Suprapubic skin (tissue), 4 donors: ENCODE measurements around the gene SOX6. TPM values are rescaled to one million over a fixed set of nuclear protein-coding genes. Genes with fewer than 3 reads are reported as not detected.

ENCODE experiments used
- DNase-seq, 2 donors: peaks; one replicate each; pipeline ENCODE4 v3.0.0-alpha.2; 2019; ENCODE audit warnings: low spot score in 2 of 2
- H3K27ac ChIP-seq: fragments of 200-600 bp; sonication (generic); one replicate; pipeline ENCODE4 v1.5.1; 2019
- H3K27me3 ChIP-seq: fragments of 200-600 bp; sonication (generic); one replicate; pipeline ENCODE4 v1.5.1; 2019
- H3K36me3 ChIP-seq: fragments of 200-600 bp; sonication (generic); one replicate; pipeline ENCODE4 v1.5.1; 2019
- H3K4me1 ChIP-seq: fragments of 200-600 bp; sonication (generic); one replicate; pipeline ENCODE4 v1.5.1; 2019
- H3K4me3 ChIP-seq: fragments of 200-600 bp; sonication (generic); one replicate; pipeline ENCODE4 v1.5.1; 2019; ENCODE audit warnings: mild to moderate bottlenecking
- H3K9me3 ChIP-seq: fragments of 200-600 bp; sonication (generic); one replicate; pipeline ENCODE4 v1.5.1; 2019
- CTCF ChIP-seq, 2 donors: fragments of 200-600 bp in 1 of 2; fragments of 450-650 bp in 1 of 2; sonication (generic) in 1 of 2; IDR thresholded peaks; one replicate each; pipeline ENCODE4 v1.5.1; 2016 to 2019; ENCODE audit warnings: antibody characterized with exemption in 2 of 2, mild to moderate bottlenecking in 1 of 2, moderate library complexity in 1 of 2
- EP300 ChIP-seq: sonication (generic); formaldehyde crosslinking; IDR thresholded peaks from one replicate; pipeline ENCODE4 v1.6.1; 2017; ENCODE audit warnings: antibody characterized with exemption
- POLR2A ChIP-seq, 2 donors: fragments of 450-650 bp; IDR thresholded peaks; one replicate each; pipeline ENCODE4 v1.6.1; 2017; ENCODE audit warnings: antibody characterized with exemption in 2 of 2, mild to moderate bottlenecking in 2 of 2, moderate library complexity in 2 of 2
- POLR2AphosphoS5 ChIP-seq, 3 donors: sonication (generic); formaldehyde crosslinking; IDR thresholded peaks; one replicate each; pipeline ENCODE4 v1.6.1; 2017; ENCODE audit warnings: antibody characterized with exemption in 3 of 3
- WGBS: methylation state at CpG from one replicate; pipeline ENCODE4 v1.1.5; 2018; 5-methylcytosine and 5-hydroxymethylcytosine counted together
- total RNA-seq, 4 donors: library from RNA; depleted of rRNA; stranded (reverse); fragments of >200 nt; gene quantifications; one replicate each; pipeline ENCODE4 v1.1.0, GENCODE V29; 2016

SOX6 gene
- total RNA-seq, 4 donors from 2014 or later = 12.1 to 32.0 (median 23.8) TPM

GRCh38 chr11:15985860-15986139, 370.5 kb downstream of the SOX6 start:
- DNase-seq = no peak
- no peaks in the 10 kb centered on the region for H3K36me3 ChIP-seq
- no peaks in the 10 kb centered on the region for H3K9me3 ChIP-seq
- no peaks in the 10 kb centered on the region for H3K27me3 ChIP-seq
- no peak overlapping the region for H3K27ac ChIP-seq
- TF ChIP-seq CTCF (IDR thresholded peaks at IDR 0.05) = no peak
- H3K4me3 ChIP-seq = no peak overlapping the region
- H3K4me1 ChIP-seq = no peaks in the 10 kb centered on the region

GRCh38 chr11:15985127-15985859, 371.1 kb downstream of the SOX6 start:
- Histone ChIP-seq H3K27ac (no peak overlapping the region), H3K36me3 (no peaks in the 10 kb centered on the region), H3K4me3 (no peak overlapping the region), H3K9me3 (no peaks in the 10 kb centered on the region), H3K4me1 (no peaks in the 10 kb centered on the region), H3K27me3 (no peaks in the 10 kb centered on the region)
- no peak for DNase-seq
- 50% methylated on average over 1 of the region's 1 CpG for WGBS
- no peak for TF ChIP-seq POLR2A (IDR thresholded peaks at IDR 0.05)
- TF ChIP-seq EP300 = no peak
- no peak for TF ChIP-seq CTCF (IDR thresholded peaks at IDR 0.05)
- no peak for TF ChIP-seq POLR2AphosphoS5 (IDR thresholded peaks at IDR 0.05)

GRCh38 chr11:15981292-15981691, 375.1 kb downstream of the SOX6 start:
- TF ChIP-seq POLR2AphosphoS5 (IDR thresholded peaks at IDR 0.05) = no peak
- TF ChIP-seq EP300 = no peak
- TF ChIP-seq POLR2A (IDR thresholded peaks at IDR 0.05) = no peak
- TF ChIP-seq CTCF (IDR thresholded peaks at IDR 0.05) = no peak
- Histone ChIP-seq H3K27ac (no peak overlapping the region), H3K36me3 (no peaks in the 10 kb centered on the region), H3K9me3 (no peaks in the 10 kb centered on the region), H3K27me3 (no peaks in the 10 kb centered on the region), H3K4me1 (no peaks in the 10 kb centered on the region), H3K4me3 (no peak overlapping the region)
- WGBS = 94% methylated on average over 1 of the region's 1 CpG
- DNase-seq = no peak

GRCh38 chr11:15977116-15977515, 379.2 kb downstream of the SOX6 start:
- DNase-seq = no peak
- TF ChIP-seq POLR2AphosphoS5 (IDR thresholded peaks at IDR 0.05) = no peak
- TF ChIP-seq EP300 = no peak
- no peak for TF ChIP-seq POLR2A (IDR thresholded peaks at IDR 0.05)
- no peak for TF ChIP-seq CTCF (IDR thresholded peaks at IDR 0.05)
- no peaks in the 10 kb centered on the region for H3K36me3 ChIP-seq
- H3K27ac ChIP-seq = no peak overlapping the region
- no peaks in the 10 kb centered on the region for H3K9me3 ChIP-seq
- H3K4me3 ChIP-seq = no peak overlapping the region
- H3K27me3 ChIP-seq = no peaks in the 10 kb centered on the region
- no peaks in the 10 kb centered on the region for H3K4me1 ChIP-seq
- 96% methylated on average over 4 of the region's 4 CpGs for WGBS

GRCh38 chr11:15976433-15977045, 379.8 kb downstream of the SOX6 start:
- WGBS = 73% methylated on average over 7 of the region's 7 CpGs
- no peaks in the 10 kb centered on the region for H3K9me3 ChIP-seq

More at GRCh38 chr11:15976433-15977045, 379.8 kb downstream of the SOX6 start:
- H3K4me1 ChIP-seq = no peaks in the 10 kb centered on the region
- no peak overlapping the region for H3K4me3 ChIP-seq
- H3K36me3 ChIP-seq = no peaks in the 10 kb centered on the region
- no peaks in the 10 kb centered on the region for H3K27me3 ChIP-seq
- no peak overlapping the region for H3K27ac ChIP-seq
- TF ChIP-seq POLR2A (IDR thresholded peaks at IDR 0.05) = no peak
- no peak for TF ChIP-seq CTCF (IDR thresholded peaks at IDR 0.05)
- TF ChIP-seq POLR2AphosphoS5 (IDR thresholded peaks at IDR 0.05) = no peak
- TF ChIP-seq EP300 = no peak
- no peak for DNase-seq
